Chondrocyte (in vitro differentiated cells): ENCODE data around the gene MVK. TPM values are rescaled to one million over a fixed set of nuclear protein-coding genes. Genes with fewer than 3 reads are reported as not detected.

Experiments used
- DNase-seq: peaks from one replicate; pipeline ENCODE4 v3.0.0; 2021; ENCODE audit warnings: mixed read lengths, low spot score
- H3K27ac Mint-ChIP-seq: one replicate; pipeline ENCODE4 v1.8.0; 2021; ENCODE audit warnings: mild to moderate bottlenecking, moderate library complexity, mixed read lengths; ENCODE audit not compliant: unreplicated experiment
- H3K27me3 Mint-ChIP-seq: 2 replicates; pipeline ENCODE4 v1.8.0; 2021; ENCODE audit warnings: low read depth, mixed read lengths
- H3K36me3 Mint-ChIP-seq: 2 replicates; pipeline ENCODE4 v1.8.0; 2021; ENCODE audit warnings: low read depth, mixed read lengths
- H3K4me1 Mint-ChIP-seq: 2 replicates; pipeline ENCODE4 v1.8.0; 2021; ENCODE audit warnings: low read depth, mild to moderate bottlenecking, mixed read lengths
- H3K4me3 Mint-ChIP-seq: one replicate; pipeline ENCODE4 v1.8.0; 2021; ENCODE audit warnings: mild to moderate bottlenecking, moderate library complexity, mixed read lengths; ENCODE audit not compliant: unreplicated experiment
- H3K9me3 Mint-ChIP-seq: 2 replicates; pipeline ENCODE4 v1.8.0; 2021; ENCODE audit warnings: low read depth, mixed read lengths
- total RNA-seq: library from RNA; stranded (reverse); gene quantifications from 3 replicates; pipeline ENCODE4 v1.2.1, GENCODE V29; 2021
- TF ChIP-seq, protein P1 (sequence below): fragments of 200-600 bp; sonication (generic); IDR thresholded peaks from 2 replicates; pipeline ENCODE4 v1.5.0; 2021; ENCODE audit warnings: antibody characterized with exemption, mild to moderate bottlenecking, moderate library complexity

Gene MVK
- total RNA-seq, 1 donor from 2014 or later = 14.1 TPM

DNA sequence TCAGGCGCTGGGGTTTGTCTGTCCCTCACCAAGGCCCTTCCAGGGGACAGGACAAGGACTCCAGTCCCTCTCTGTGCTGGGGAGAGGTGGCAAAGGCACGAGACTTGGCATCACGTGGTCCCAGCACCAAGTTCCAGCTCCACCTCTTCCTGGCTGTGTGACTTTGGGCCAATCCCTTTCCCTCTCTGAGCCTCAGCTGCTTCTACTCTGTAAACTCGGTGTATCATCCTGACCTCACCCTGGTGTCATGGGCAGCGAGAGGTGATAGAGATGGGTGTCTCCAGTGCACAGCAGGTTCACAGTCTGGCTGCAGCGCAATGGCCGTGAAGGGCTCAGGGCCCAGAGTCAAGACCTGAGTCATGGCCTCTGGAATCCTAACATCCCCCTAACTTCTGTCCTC lies 54.0 kb downstream of the MVK start:
- no peaks in the 10 kb centered on the region for H3K9me3 Mint-ChIP-seq
- no peak overlapping the region for H3K4me3 Mint-ChIP-seq
- DNase-seq = no peak
- H3K36me3 Mint-ChIP-seq = no peaks in the 10 kb centered on the region
- no peaks in the 10 kb centered on the region for H3K4me1 Mint-ChIP-seq
- peaks cover 54% of the 10 kb centered on the region for H3K27me3 Mint-ChIP-seq
- no peak overlapping the region for H3K27ac Mint-ChIP-seq
- TF ChIP-seq, protein P1, sequence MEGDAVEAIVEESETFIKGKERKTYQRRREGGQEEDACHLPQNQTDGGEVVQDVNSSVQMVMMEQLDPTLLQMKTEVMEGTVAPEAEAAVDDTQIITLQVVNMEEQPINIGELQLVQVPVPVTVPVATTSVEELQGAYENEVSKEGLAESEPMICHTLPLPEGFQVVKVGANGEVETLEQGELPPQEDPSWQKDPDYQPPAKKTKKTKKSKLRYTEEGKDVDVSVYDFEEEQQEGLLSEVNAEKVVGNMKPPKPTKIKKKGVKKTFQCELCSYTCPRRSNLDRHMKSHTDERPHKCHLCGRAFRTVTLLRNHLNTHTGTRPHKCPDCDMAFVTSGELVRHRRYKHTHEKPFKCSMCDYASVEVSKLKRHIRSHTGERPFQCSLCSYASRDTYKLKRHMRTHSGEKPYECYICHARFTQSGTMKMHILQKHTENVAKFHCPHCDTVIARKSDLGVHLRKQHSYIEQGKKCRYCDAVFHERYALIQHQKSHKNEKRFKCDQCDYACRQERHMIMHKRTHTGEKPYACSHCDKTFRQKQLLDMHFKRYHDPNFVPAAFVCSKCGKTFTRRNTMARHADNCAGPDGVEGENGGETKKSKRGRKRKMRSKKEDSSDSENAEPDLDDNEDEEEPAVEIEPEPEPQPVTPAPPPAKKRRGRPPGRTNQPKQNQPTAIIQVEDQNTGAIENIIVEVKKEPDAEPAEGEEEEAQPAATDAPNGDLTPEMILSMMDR = no peak

DNA sequence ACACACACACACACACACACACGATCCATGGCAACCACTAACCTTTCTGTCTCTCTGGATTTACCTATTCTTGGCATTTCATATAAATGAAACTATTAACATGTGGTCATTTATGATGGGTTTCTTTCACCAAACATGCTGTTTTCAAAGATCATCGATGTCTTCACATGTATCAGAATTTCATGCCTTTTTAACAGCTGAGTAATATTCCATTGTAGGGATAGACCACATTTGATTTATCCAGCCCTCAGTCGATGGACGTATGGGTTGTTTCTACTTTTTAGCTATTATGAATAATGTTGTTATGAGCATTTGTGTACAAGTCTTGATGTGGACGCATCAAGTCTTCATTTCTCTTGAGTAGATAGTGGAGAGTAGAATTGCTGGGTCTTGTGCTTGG lies 56.5 kb downstream of the MVK start:
- Mint-ChIP-seq H3K27ac (no peak overlapping the region), H3K27me3 (peaks cover 50% of the 10 kb centered on the region)
- TF ChIP-seq, protein P1 = no peak

DNA sequence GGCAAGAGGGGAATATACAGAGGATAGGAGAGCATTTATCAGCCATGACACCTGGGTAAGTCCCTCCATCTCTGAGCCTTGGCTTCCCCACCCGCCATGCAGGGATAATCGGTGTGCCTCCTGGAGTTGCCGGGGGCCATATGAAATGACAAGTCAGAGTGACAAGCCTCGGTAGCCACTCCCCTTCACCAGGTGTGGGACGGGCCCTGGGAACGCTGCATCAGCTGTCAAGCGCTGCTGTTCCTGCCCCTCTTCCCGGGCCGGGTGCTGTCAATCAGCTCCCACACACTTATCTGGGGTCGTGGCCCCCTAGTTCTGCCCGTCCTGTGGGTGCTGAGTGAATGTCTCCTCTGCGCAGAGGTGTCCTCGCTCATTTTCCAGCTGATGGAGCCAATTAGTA lies 57.2 kb downstream of the MVK start:
- Mint-ChIP-seq H3K36me3 (no peaks in the 10 kb centered on the region), H3K27ac (no peak overlapping the region), H3K9me3 (peaks cover 2% of the 10 kb centered on the region), H3K27me3 (peaks cover 47% of the 10 kb centered on the region), H3K4me1 (no peaks in the 10 kb centered on the region), H3K4me3 (no peak overlapping the region)
- TF ChIP-seq, protein P1 = no peak
- no peak for DNase-seq

More for the DNA sequence above, 56.5 kb downstream of the MVK start:
- no peak for DNase-seq
- no peak overlapping the region for H3K4me3 Mint-ChIP-seq
- H3K9me3 Mint-ChIP-seq = peaks cover 2% of the 10 kb centered on the region
- H3K36me3 Mint-ChIP-seq = no peaks in the 10 kb centered on the region
- H3K4me1 Mint-ChIP-seq = no peaks in the 10 kb centered on the region

DNA sequence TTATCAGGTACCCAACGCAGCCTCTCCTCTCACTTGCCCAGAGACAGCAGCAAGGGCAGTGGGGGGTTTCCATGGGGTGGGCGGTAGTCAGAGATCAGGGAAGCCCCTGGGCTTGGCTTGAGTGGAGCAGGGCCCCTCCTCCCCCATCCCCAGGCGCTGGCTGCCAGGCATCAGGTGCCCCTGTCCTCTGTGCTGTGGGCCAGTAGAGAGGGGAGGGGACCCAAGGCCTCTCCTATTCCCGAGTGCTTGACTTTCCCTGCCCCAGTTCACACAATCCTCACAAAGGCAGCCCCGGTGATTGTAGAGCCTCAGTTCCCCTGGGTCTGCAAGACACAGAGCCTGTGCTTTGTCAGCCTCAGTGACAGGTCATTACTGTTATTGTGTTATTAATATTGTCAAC lies 57.7 kb downstream of the MVK start:
- H3K4me3 Mint-ChIP-seq = no peak overlapping the region
- no peaks in the 10 kb centered on the region for H3K4me1 Mint-ChIP-seq
- peaks cover 2% of the 10 kb centered on the region for H3K9me3 Mint-ChIP-seq
- no peak for DNase-seq
- no peaks in the 10 kb centered on the region for H3K36me3 Mint-ChIP-seq
- TF ChIP-seq, protein P1 = no peak
- no peak overlapping the region for H3K27ac Mint-ChIP-seq
- H3K27me3 Mint-ChIP-seq = peaks cover 44% of the 10 kb centered on the region

DNA sequence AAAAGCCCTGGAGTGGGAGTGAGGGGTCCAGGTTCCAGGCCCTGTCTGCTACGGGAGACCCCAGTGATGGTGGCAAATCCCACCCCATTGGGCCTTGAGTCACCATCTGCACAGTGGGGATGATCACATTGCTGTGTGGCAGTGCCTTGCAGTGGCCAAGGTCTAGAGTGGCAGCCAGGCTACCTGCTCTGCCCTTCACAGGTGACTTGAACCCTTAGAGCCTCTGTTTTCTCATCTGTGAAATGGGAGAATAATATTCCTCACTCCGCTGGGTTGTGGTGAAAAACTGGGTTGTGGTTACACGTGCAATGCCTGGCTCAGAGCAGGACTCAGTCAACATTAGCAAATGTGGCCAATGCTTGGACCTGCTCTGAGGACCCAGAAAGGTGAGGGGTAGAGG lies 58.2 kb downstream of the MVK start:
- Mint-ChIP-seq H3K27ac (no peak overlapping the region), H3K27me3 (peaks cover 40% of the 10 kb centered on the region), H3K9me3 (peaks cover 2% of the 10 kb centered on the region), H3K4me1 (no peaks in the 10 kb centered on the region), H3K36me3 (no peaks in the 10 kb centered on the region), H3K4me3 (no peak overlapping the region)
- TF ChIP-seq, protein P1 = no peak
- no peak for DNase-seq
